Endothelial cell of umbilical vein (primary cell): ENCODE data around the gene ACP4. TPM values are rescaled to one million over a fixed set of nuclear protein-coding genes. Genes with fewer than 3 reads are reported as not detected.

Experiments
- BruUV-seq: library from RNA; stranded (reverse); fragments of 400-500 nt; replicated peaks from 2 replicates; lab custom pipeline; 2021; lab: Mats Ljungman, UMichigan
- CTCF ChIA-PET: fragments of 300-600, 350-600 bp; sonication (Branson Sonifier 250); formaldehyde crosslinking; loops from one replicate; lab custom pipeline; 2021; ENCODE audit warnings: antibody characterized with exemption, inconsistent platforms; lab: Charles Lee
- POLR2A ChIA-PET: fragments of 300-600, 350-600 bp; sonication (Branson Sonifier 250); formaldehyde crosslinking; loops from one replicate; lab custom pipeline; 2021; ENCODE audit warnings: antibody characterized with exemption, inconsistent platforms; lab: Charles Lee
- DNase-seq: peaks from one replicate; pipeline ENCODE4 v3.0.0-alpha.2; 2011; ENCODE audit warnings: low read depth, low spot score
- FAIRE-seq: peaks from 2 replicates; lab custom pipeline; 2011; peaks lifted over from hg19 to GRCh38; lab: Jason Lieb, UNC
- H2AFZ ChIP-seq: 2 replicates; pipeline ENCODE4 v1.6.0; 2012; ENCODE audit warnings: low read depth, low read length, control low read depth, inconsistent platforms
- H3K27ac ChIP-seq: 2 replicates; pipeline ENCODE4 v1.5.1; 2011; ENCODE audit warnings: low read depth, mild to moderate bottlenecking, control low read depth, low read length, moderate library complexity; ENCODE audit not compliant: insufficient read depth
- H3K27me3 ChIP-seq, 2 experiments: 2 replicates each; pipeline versions ENCODE4 v1.6.0 to v1.6.1; 2011; ENCODE audit warnings: low read length in 2 of 2, mixed read lengths in 1 of 2; ENCODE audit not compliant: control insufficient read depth in 2 of 2, insufficient read depth in 2 of 2
- H3K36me3 ChIP-seq, 2 experiments: 2 replicates in 1 of 2; 3 replicates in 1 of 2; pipeline ENCODE4 v1.5.1; 2011; ENCODE audit warnings: low read length in 2 of 2, mild to moderate bottlenecking in 1 of 2, moderate library complexity in 1 of 2; ENCODE audit not compliant: control insufficient read depth in 2 of 2, insufficient read depth in 2 of 2; ENCODE audit errors: extremely low read depth in 1 of 2
- H3K4me1 ChIP-seq: 3 replicates; pipeline ENCODE4 v1.5.1; 2011; ENCODE audit warnings: mild to moderate bottlenecking, low read length; ENCODE audit not compliant: control insufficient read depth, insufficient read depth; ENCODE audit errors: extremely low read depth
- H3K4me2 ChIP-seq: 2 replicates; pipeline ENCODE4 v1.6.1; 2011; ENCODE audit warnings: low read length, control low read depth, mixed read lengths; ENCODE audit not compliant: insufficient read depth
- H3K4me3 ChIP-seq, 3 experiments: fragments of 200-600 bp in 1 of 3; sonication (generic), shearing (Covaris generic) in 1 of 3; replicated peaks in 1 of 3; 2 replicates each; pipeline ENCODE4 v1.5.1; 2011 to 2016; ENCODE audit warnings: control low read depth in 3 of 3, low read length in 3 of 3, mild to moderate bottlenecking in 2 of 3, inconsistent platforms in 1 of 3, low read depth in 1 of 3, moderate library complexity in 1 of 3; ENCODE audit not compliant: insufficient read depth in 1 of 3
- H3K79me2 ChIP-seq: 2 replicates; pipeline ENCODE4 v1.6.0; 2012; ENCODE audit warnings: low read length, inconsistent platforms; ENCODE audit not compliant: control insufficient read depth, insufficient read depth
- H3K9ac ChIP-seq: replicated peaks from 2 replicates; pipeline ENCODE3; 2011; ENCODE audit warnings: low read length, control low read depth; ENCODE audit not compliant: insufficient read depth; ENCODE audit errors: extremely low read depth
- H3K9me1 ChIP-seq: replicated peaks from 3 replicates; pipeline ENCODE4 v1.6.0; 2011; ENCODE audit warnings: mild to moderate bottlenecking, low read length; ENCODE audit not compliant: control insufficient read depth, insufficient read depth; ENCODE audit errors: extremely low read depth
- H3K9me3 ChIP-seq: replicated peaks from 2 replicates; pipeline ENCODE4 v1.5.1; 2012; ENCODE audit warnings: low read length, inconsistent platforms; ENCODE audit not compliant: control insufficient read depth, insufficient read depth
- H4K20me1 ChIP-seq: replicated peaks from 2 replicates; pipeline ENCODE3; 2011; ENCODE audit warnings: mild to moderate bottlenecking, low read length; ENCODE audit not compliant: control insufficient read depth, insufficient read depth; ENCODE audit errors: extremely low read depth
- EZH2 ChIP-seq: IDR thresholded peaks from 2 replicates; pipeline ENCODE4 v1.6.1; 2012; ENCODE audit warnings: borderline replicate concordance, low read depth, mild to moderate bottlenecking, moderate library complexity, low read length, inconsistent platforms; ENCODE audit not compliant: severe bottlenecking
- FOS ChIP-seq: IDR thresholded peaks from 2 replicates; pipeline ENCODE4 v1.6.1; 2011; ENCODE audit warnings: mild to moderate bottlenecking, low read length, moderate library complexity, borderline replicate concordance; ENCODE audit not compliant: insufficient read depth
- GATA2 ChIP-seq: IDR thresholded peaks from 2 replicates; pipeline ENCODE4 v1.7.0; 2011; ENCODE audit warnings: low read depth, mild to moderate bottlenecking, moderate library complexity, mixed read lengths, low read length; ENCODE audit not compliant: insufficient read length, insufficient read depth
- JUN ChIP-seq: IDR thresholded peaks from 2 replicates; pipeline ENCODE4 v1.6.1; 2011; ENCODE audit warnings: borderline replicate concordance, low read depth; ENCODE audit not compliant: insufficient read length, insufficient read depth
- MAX ChIP-seq: IDR thresholded peaks from 2 replicates; pipeline ENCODE4 v1.6.1; 2011; ENCODE audit not compliant: insufficient read depth, insufficient read length
- MYC ChIP-seq: IDR thresholded peaks from one replicate; pipeline ENCODE4 v1.6.1; 2011; ENCODE audit warnings: mild to moderate bottlenecking, low read depth, low read length
- POLR2A ChIP-seq: IDR thresholded peaks from 2 replicates; pipeline ENCODE4 v1.6.1; 2012; ENCODE audit warnings: low read depth, mild to moderate bottlenecking, control low read depth, low read length
- POLR2AphosphoS5 ChIP-seq: IDR thresholded peaks from 2 replicates; pipeline ENCODE4 v1.6.1; 2012; ENCODE audit warnings: low read depth, mild to moderate bottlenecking, control low read depth, low read length, moderate library complexity; ENCODE audit not compliant: insufficient read depth
- dilution Hi-C: fragments of 300-500 bp; cut with MboI; formaldehyde crosslinking; loops from one replicate; pipeline ENCODE4 v1.15.0; 2019; ENCODE audit warnings: low sequenced_read_pairs; ENCODE audit not compliant: extremely low pct_ligation_motif_present
- intact Hi-C: fragments of 100-400 bp; cut with micrococcal nuclease; formaldehyde crosslinking; loops from one replicate; pipeline ENCODE4 v1.10.0; 2022
- polyA plus RNA-seq, 4 experiments: library from polyadenylated mRNA; depleted of rRNA in 3 of 4; stranded (reverse) in 3 of 4; unstranded in 1 of 4; fragments of >200 nt; gene quantifications; 2 replicates each; pipeline versions ENCODE4 v1.2.1 to v1.2.3, GENCODE V29; 2011 to 2012; ENCODE audit warnings: missing spikeins in 1 of 4
- total RNA-seq: library from RNA; stranded (reverse); gene quantifications from 2 replicates; pipeline ENCODE4 v1.2.3, GENCODE V29; 2021
- TF ChIP-seq, protein P1 (sequence below), 2 donors: IDR thresholded peaks; 1 replicate in 1 of 2; 2 replicates in 1 of 2; pipeline ENCODE4 v1.5.1; 2011; ENCODE audit warnings: low read length in 2 of 2, mild to moderate bottlenecking in 2 of 2, moderate library complexity in 2 of 2, control low read depth in 1 of 2, inconsistent platforms in 1 of 2, low read depth in 1 of 2; ENCODE audit not compliant: insufficient read depth in 1 of 2; ENCODE audit errors: extremely low read depth in 1 of 2

Gene ACP4
- total and polyA plus RNA-seq, 2 donors (not counting 3 experiments of a cell fraction or from before 2014, with no cell fraction given) = not detected

DNA sequence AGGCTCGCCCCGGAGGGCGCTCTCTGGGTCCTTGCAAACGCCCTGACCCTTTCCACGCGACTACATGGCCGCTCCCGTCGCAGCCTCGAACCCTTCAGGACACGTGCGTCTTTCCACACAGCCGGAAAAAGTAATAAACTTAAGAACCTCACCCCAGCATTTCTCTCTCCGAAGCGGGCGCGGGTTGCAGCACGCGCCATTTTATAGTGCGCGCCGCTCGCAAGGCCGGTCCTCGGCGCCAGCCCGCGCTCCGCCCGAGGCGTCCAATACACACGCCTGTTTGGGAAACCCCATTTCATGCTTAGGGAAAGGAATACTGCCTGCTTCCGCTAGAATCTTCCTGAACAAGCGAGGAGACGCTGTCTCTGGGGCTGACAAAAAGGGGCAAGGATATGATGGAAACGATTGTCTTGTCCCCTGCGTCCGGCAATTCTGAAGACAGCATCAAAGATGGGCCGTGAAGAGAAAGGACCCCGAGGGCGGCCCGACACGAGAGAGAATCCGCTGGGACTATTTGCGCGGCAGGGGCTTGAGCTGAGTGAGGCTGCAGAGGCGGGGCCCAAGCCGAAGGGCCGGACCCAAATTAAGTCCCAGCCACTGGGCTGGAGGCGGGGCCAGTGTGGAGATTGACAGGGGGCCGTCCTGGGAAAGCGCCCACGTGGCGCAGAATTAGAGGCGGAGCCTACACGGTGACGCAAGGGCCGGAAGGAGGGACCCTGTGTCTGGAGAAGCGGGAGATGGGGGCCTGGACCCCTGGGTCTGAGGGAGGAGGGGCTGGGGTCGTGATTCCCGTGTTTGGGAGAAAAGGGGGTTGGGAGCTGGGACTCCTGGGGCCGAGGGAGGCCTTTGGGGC, 14.4 kb downstream of the ACP4 start:
- Histone ChIP-seq H3K9ac (peak overlapping the region; percentile 99), H3K27ac (peak overlapping the region; percentile 98), H3K27me3 (no peaks in the 10 kb centered on the region), H3K36me3 (peaks cover under 1 to 11% of the 10 kb centered on the region in 2 experiments), H3K79me2 (peaks cover 39% of the 10 kb centered on the region), H3K4me2 (peak overlapping the region; percentile 69), H3K9me1 (no peaks in the 10 kb centered on the region), H2AFZ (peak overlapping the region; percentile 87), H3K4me1 (peaks cover 12% of the 10 kb centered on the region), H3K4me3 (peak overlapping the region; percentile 94 to 100 (median 97)), H3K9me3 (no peaks in the 10 kb centered on the region), H4K20me1 (no peaks in the 10 kb centered on the region)
- TF ChIP-seq MAX (peak; percentile 90), POLR2A (peak; percentile 87), POLR2AphosphoS5 (peak; percentile 91), JUN (no peak), MYC (peak; percentile 23)
- ChIA-PET CTCF (interaction anchor here (0.9 to 2.2 kb wide), 4 partner anchors 21 to 197 kb away, joined by 3 to 8 read pairs (median 4); no protein-coding TSS in a partner anchor), POLR2A (interaction anchor here (0.6 to 1.6 kb wide), 5 partner anchors 9 to 876 kb away, joined by 3 to 6 read pairs (median 5); partner anchors contain the start of gene ATF5)
- intact Hi-C loops = loop anchor here (1.0 kb wide), 4 partner anchors 31 to 293 kb away; partner anchors contain the start of gene JOSD2
- no TSS peak for BruUV-seq
- dilution Hi-C loops = no loop called here
- peak; percentile 97 for FAIRE-seq
- peak; percentile 98 for DNase-seq

DNA sequence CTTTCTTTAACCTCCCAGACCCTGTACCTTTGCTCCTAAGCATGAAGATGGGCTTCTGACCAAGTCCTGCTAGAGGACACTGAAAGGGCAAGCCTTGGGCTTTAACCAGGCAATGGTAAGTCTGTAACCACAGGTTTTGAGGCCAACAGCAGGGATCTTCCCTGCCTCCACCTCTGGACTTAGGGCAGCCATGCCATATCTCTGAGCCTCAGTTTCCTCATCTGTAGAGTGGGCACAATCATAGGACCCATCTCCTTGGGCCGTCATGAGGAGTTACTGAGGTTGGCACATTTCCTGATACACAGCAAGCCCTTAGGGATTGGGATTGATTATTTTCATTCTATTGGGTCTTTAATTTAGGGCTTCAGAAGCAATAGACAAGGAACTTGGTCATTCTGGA, 18.6 kb downstream of the ACP4 start:
- H4K20me1 ChIP-seq = no peaks in the 10 kb centered on the region
- no peak overlapping the region for H3K27ac ChIP-seq
- H3K4me1 ChIP-seq = no peaks in the 10 kb centered on the region
- H2AFZ ChIP-seq = no peak overlapping the region
- ChIA-PET CTCF (no interaction called here), POLR2A (no interaction called here)
- no peak overlapping the region for H3K9ac ChIP-seq
- H3K36me3 ChIP-seq = no peaks in the 10 kb centered on the region
- no peak for FAIRE-seq
- no peaks in the 10 kb centered on the region for H3K9me1 ChIP-seq
- TF ChIP-seq MAX (no peak), GATA2 (no peak), MYC (no peak), FOS (no peak), JUN (no peak), EZH2 (no peak), POLR2A (no peak), POLR2AphosphoS5 (no peak)
- TF ChIP-seq, protein P1, sequence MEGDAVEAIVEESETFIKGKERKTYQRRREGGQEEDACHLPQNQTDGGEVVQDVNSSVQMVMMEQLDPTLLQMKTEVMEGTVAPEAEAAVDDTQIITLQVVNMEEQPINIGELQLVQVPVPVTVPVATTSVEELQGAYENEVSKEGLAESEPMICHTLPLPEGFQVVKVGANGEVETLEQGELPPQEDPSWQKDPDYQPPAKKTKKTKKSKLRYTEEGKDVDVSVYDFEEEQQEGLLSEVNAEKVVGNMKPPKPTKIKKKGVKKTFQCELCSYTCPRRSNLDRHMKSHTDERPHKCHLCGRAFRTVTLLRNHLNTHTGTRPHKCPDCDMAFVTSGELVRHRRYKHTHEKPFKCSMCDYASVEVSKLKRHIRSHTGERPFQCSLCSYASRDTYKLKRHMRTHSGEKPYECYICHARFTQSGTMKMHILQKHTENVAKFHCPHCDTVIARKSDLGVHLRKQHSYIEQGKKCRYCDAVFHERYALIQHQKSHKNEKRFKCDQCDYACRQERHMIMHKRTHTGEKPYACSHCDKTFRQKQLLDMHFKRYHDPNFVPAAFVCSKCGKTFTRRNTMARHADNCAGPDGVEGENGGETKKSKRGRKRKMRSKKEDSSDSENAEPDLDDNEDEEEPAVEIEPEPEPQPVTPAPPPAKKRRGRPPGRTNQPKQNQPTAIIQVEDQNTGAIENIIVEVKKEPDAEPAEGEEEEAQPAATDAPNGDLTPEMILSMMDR (IDR thresholded peaks at IDR 0.05; ENCODE audit: extremely low read depth in 1 of 2, insufficient read depth in 1 of 2, low read depth in 1 of 2, low read length in 2 of 2) = no peak
- no TSS peak for BruUV-seq
- no peaks in the 10 kb centered on the region for H3K27me3 ChIP-seq
- no peaks in the 10 kb centered on the region for H3K9me3 ChIP-seq
- no peak overlapping the region for H3K4me3 ChIP-seq
- dilution Hi-C loops = no loop called here
- H3K79me2 ChIP-seq = peaks cover 5% of the 10 kb centered on the region
- H3K4me2 ChIP-seq = no peak overlapping the region
- DNase-seq = no peak
- intact Hi-C loops = no loop called here
